Measurements from ENCODE around the gene SLCO2B1.
A peak's percentile ranks its signal among the peaks of the same experiment; 100 is the strongest.
"Not testable (repeated sequence)": the region's sequence is repeated elsewhere in the genome, so short reads cannot be mapped to it uniquely, and the experiment has no call there.

The SLCO2B1 gene

GRCh38 chr11:75150879-75151278, at the start of gene SLCO2B1:
Gene SLCO2B1, plus strand, starts transcription at chr11:75151107. Its CDS starts 275 bp downstream, at chr11:75151382.
- no peak within 1 kb of the TSS for H3K4me3 ChIP-seq (ENCODE audit: low read length)
- no peaks in the 10 kb centered on the region for H3K36me3 ChIP-seq (ENCODE audit: insufficient read depth, low read length)
- no peaks in the 10 kb centered on the region for H3K27me3 ChIP-seq (ENCODE audit: insufficient read depth, low read length)
- H3K4me1 ChIP-seq (ENCODE audit: insufficient read depth, low read length) = no peaks in the 10 kb centered on the region
- no peaks in the 10 kb centered on the region for H3K9me3 ChIP-seq (ENCODE audit: low read length)
- no peak within 1 kb of the TSS for H2AFZ ChIP-seq (ENCODE audit: low read depth, low read length)

DNA sequence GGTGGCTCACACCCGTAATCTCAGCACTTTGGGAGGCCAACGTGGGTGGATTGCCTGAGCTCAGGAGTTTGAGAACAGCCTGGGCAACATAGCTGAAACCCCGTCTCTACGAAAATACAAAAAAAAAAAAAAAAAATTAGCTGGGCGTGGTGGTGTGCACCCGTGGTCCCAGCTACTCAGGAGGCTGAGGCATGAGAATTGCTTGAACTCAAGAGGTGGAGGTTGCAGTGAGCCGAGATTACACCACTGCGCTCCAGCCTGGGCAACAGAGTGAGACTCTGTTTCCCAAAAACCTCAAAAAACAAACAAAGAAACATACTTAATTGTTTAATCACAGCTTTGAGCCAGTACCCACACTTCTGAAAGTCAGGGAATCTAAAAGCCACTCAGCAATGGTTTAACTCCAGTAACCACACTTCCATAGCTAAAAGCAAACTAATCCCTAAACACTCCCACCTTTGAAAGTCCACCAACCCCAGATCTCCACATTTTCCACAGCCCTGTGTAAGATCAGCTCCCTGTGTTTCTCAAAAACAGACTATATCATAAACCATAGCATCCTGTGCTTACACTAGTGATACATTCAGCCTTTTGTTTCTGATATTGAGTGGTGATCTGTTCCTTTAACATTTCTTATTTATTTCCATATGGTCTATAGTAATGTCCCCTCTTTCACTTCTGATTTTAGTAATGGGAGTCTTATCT, 49.3 kb upstream of the SLCO2B1 start:
- Histone ChIP-seq H3K27me3 (ENCODE audit: insufficient read depth, low read length) (no peaks in the 10 kb centered on the region), H3K4me1 (ENCODE audit: insufficient read depth, low read length) (peaks cover 7% of the 10 kb centered on the region), H3K9me3 (ENCODE audit: low read length) (no peaks in the 10 kb centered on the region), H3K36me3 (ENCODE audit: insufficient read depth, low read length) (no peaks in the 10 kb centered on the region), H3K4me3 (ENCODE audit: low read length) (no peak overlapping the region), H2AFZ (ENCODE audit: low read depth, low read length) (no peak overlapping the region)

GRCh38 chr11:75103380-75104026, 47.4 kb upstream of the SLCO2B1 start:
- Histone ChIP-seq H3K9me3 (ENCODE audit: low read length) (no peaks in the 10 kb centered on the region), H3K27me3 (ENCODE audit: insufficient read depth, low read length) (no peaks in the 10 kb centered on the region), H2AFZ (ENCODE audit: low read depth, low read length) (no peak overlapping the region), H3K4me1 (ENCODE audit: insufficient read depth, low read length) (peaks cover 7% of the 10 kb centered on the region), H3K36me3 (ENCODE audit: insufficient read depth, low read length) (no peaks in the 10 kb centered on the region), H3K4me3 (ENCODE audit: low read length) (no peak overlapping the region)

- peak overlapping the region; percentile 55 for H2AFZ ChIP-seq (ENCODE audit: low read depth, low read length)
- no peaks in the 10 kb centered on the region for H3K9me3 ChIP-seq (ENCODE audit: low read length)
- no peaks in the 10 kb centered on the region for H3K36me3 ChIP-seq (ENCODE audit: insufficient read depth, low read length)
- H3K27me3 ChIP-seq (ENCODE audit: insufficient read depth, low read length) = no peaks in the 10 kb centered on the region
- peaks cover 7% of the 10 kb centered on the region for H3K4me1 ChIP-seq (ENCODE audit: insufficient read depth, low read length)
- no peak overlapping the region for H3K4me3 ChIP-seq (ENCODE audit: low read length)
Measured at GRCh38 chr11:75105462-75105925, 45.4 kb upstream of the SLCO2B1 start.

DNA sequence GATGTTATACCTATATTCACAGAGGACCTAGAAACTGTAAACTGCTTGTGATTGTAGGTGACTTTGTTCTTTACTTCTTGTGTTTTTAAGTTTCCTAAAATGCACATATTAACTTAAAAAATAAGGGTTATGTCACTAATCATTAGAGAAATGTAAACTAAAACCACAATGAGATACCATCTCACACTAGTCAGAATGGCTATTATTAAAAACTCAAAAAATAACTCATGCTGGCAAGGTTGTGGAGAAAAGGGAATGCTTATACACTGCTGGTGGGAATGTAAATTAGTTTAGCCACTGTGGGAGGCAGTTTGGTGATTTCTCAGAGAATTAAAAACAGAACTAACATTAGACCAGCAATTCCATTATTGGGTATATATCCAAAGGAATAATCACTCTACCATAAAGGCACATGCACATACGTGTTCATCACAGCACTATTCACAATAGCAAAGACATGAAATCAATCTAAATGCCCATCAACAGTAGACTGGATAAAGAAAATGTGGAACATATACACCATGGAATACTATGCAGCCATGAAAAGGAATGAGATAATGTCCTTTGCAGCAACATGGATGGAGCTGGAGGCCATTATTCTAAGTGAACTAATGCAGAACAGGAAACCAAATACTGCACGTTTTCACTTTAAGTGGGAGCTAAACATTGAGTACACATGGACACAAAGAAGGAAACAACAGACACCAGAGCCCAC, 44.8 kb upstream of the SLCO2B1 start:
- H2AFZ ChIP-seq (ENCODE audit: low read depth, low read length) = peak overlapping the region; percentile 55
- H3K4me3 ChIP-seq (ENCODE audit: low read length); H3K36me3 ChIP-seq (ENCODE audit: insufficient read depth, low read length); H3K9me3 ChIP-seq (ENCODE audit: low read length); H3K4me1 ChIP-seq (ENCODE audit: insufficient read depth, low read length); H3K27me3 ChIP-seq (ENCODE audit: insufficient read depth, low read length): not testable (repeated sequence)

DNA sequence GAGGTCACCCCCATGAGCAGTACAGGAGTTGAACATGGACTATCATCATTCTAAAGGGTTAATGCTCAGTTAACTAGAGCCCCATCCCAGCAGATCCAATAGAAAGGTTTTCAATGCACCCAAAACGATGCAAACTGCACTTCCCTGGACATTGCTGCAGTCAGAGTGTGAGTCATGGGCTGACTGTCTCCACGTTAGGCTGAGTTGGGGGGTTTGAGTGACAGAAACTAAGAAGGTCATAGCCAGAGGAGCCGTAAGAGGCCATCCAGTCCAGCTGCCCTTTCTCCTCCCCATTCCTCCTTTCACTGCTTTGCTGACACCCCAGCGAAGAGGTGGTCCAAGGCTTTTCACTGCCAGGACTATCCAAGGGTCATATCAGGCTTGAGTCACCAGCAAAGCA, 43.7 kb upstream of the SLCO2B1 start:
- H2AFZ ChIP-seq (ENCODE audit: low read depth, low read length) = no peak overlapping the region
- H3K4me3 ChIP-seq (ENCODE audit: low read length) = no peak overlapping the region
- H3K36me3 ChIP-seq (ENCODE audit: insufficient read depth, low read length) = no peaks in the 10 kb centered on the region
- H3K4me1 ChIP-seq (ENCODE audit: insufficient read depth, low read length) = peaks cover 7% of the 10 kb centered on the region
- no peaks in the 10 kb centered on the region for H3K9me3 ChIP-seq (ENCODE audit: low read length)
- H3K27me3 ChIP-seq (ENCODE audit: insufficient read depth, low read length) = no peaks in the 10 kb centered on the region

GRCh38 chr11:75112200-75112599, 38.7 kb upstream of the SLCO2B1 start:
- Histone ChIP-seq H2AFZ (ENCODE audit: low read depth, low read length) (no peak overlapping the region), H3K4me1 (ENCODE audit: insufficient read depth, low read length) (no peaks in the 10 kb centered on the region), H3K27me3 (ENCODE audit: insufficient read depth, low read length) (no peaks in the 10 kb centered on the region), H3K36me3 (ENCODE audit: insufficient read depth, low read length) (no peaks in the 10 kb centered on the region), H3K9me3 (ENCODE audit: low read length) (no peaks in the 10 kb centered on the region), H3K4me3 (ENCODE audit: low read length) (no peak overlapping the region)

GRCh38 chr11:75113030-75113429, 37.9 kb upstream of the SLCO2B1 start:
- Histone ChIP-seq H3K36me3 (ENCODE audit: insufficient read depth, low read length) (no peaks in the 10 kb centered on the region), H3K4me1 (ENCODE audit: insufficient read depth, low read length) (no peaks in the 10 kb centered on the region), H2AFZ (ENCODE audit: low read depth, low read length) (no peak overlapping the region), H3K9me3 (ENCODE audit: low read length) (no peaks in the 10 kb centered on the region), H3K27me3 (ENCODE audit: insufficient read depth, low read length) (no peaks in the 10 kb centered on the region), H3K4me3 (ENCODE audit: low read length) (no peak overlapping the region)

DNA sequence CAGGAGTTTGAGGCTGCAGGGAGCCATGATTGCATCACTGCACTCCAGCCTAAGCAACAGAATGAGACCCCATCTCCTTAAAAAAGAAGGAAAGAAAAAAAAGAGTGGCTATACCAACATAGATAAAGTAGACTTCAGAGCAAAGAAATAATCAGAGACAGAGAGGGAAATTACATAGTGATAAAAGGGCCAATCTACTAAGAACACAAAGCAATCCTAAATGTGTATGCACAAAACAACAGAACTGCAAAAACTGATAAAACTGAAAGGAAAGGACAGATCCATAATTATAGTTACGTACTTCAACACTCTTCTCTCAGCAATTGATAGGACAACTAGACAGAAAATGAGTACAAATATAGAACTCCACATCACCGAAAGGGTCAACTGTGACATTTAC, 36.4 kb upstream of the SLCO2B1 start:
- no peak overlapping the region for H3K4me3 ChIP-seq (ENCODE audit: low read length)
- H3K27me3 ChIP-seq (ENCODE audit: insufficient read depth, low read length) = no peaks in the 10 kb centered on the region
- no peaks in the 10 kb centered on the region for H3K4me1 ChIP-seq (ENCODE audit: insufficient read depth, low read length)
- peaks cover 2% of the 10 kb centered on the region for H3K9me3 ChIP-seq (ENCODE audit: low read length)
- H3K36me3 ChIP-seq (ENCODE audit: insufficient read depth, low read length) = no peaks in the 10 kb centered on the region
- no peak overlapping the region for H2AFZ ChIP-seq (ENCODE audit: low read depth, low read length)

DNA sequence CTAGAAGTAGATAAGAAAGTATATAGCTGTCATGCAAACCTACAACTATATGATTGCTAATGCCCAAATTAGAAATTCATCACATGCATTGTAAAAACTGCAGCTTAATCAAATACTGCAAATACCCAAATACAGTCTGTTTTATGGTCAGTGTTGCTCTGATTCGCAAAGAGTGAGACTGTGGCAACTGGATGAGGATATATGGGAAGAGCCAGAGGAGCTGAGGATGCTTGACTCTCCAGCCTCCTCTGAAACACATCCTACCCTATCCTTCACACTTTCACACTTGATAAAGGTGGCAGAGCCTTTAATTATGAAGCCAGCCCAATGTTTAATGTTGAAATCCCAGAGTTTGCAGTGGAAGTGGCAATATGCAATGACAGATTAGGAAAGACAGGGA, 32.3 kb upstream of the SLCO2B1 start:
- H3K27me3 ChIP-seq (ENCODE audit: insufficient read depth, low read length) = no peaks in the 10 kb centered on the region
- no peaks in the 10 kb centered on the region for H3K4me1 ChIP-seq (ENCODE audit: insufficient read depth, low read length)
- H3K36me3 ChIP-seq (ENCODE audit: insufficient read depth, low read length) = no peaks in the 10 kb centered on the region
- no peak overlapping the region for H3K4me3 ChIP-seq (ENCODE audit: low read length)
- no peak overlapping the region for H2AFZ ChIP-seq (ENCODE audit: low read depth, low read length)
- H3K9me3 ChIP-seq (ENCODE audit: low read length) = peaks cover 2% of the 10 kb centered on the region

- Histone ChIP-seq H3K4me1 (ENCODE audit: insufficient read depth, low read length) (no peaks in the 10 kb centered on the region), H2AFZ (ENCODE audit: low read depth, low read length) (no peak overlapping the region), H3K9me3 (ENCODE audit: low read length) (no peaks in the 10 kb centered on the region), H3K36me3 (ENCODE audit: insufficient read depth, low read length) (no peaks in the 10 kb centered on the region), H3K4me3 (ENCODE audit: low read length) (no peak overlapping the region), H3K27me3 (ENCODE audit: insufficient read depth, low read length) (no peaks in the 10 kb centered on the region)
Measured at GRCh38 chr11:75126564-75126963, 24.3 kb upstream of the SLCO2B1 start.

- no peak overlapping the region for H2AFZ ChIP-seq (ENCODE audit: low read depth, low read length)
- H3K4me3 ChIP-seq (ENCODE audit: low read length) = no peak overlapping the region
- no peaks in the 10 kb centered on the region for H3K9me3 ChIP-seq (ENCODE audit: low read length)
- no peaks in the 10 kb centered on the region for H3K27me3 ChIP-seq (ENCODE audit: insufficient read depth, low read length)
- no peaks in the 10 kb centered on the region for H3K36me3 ChIP-seq (ENCODE audit: insufficient read depth, low read length)
- peaks cover 3% of the 10 kb centered on the region for H3K4me1 ChIP-seq (ENCODE audit: insufficient read depth, low read length)
Measured at GRCh38 chr11:75132080-75132479, 18.8 kb upstream of the SLCO2B1 start.

- Histone ChIP-seq H3K27me3 (ENCODE audit: insufficient read depth, low read length) (no peaks in the 10 kb centered on the region), H3K4me1 (ENCODE audit: insufficient read depth, low read length) (peaks cover 3% of the 10 kb centered on the region), H3K4me3 (ENCODE audit: low read length) (no peak overlapping the region), H3K9me3 (ENCODE audit: low read length) (no peaks in the 10 kb centered on the region), H2AFZ (ENCODE audit: low read depth, low read length) (no peak overlapping the region), H3K36me3 (ENCODE audit: insufficient read depth, low read length) (no peaks in the 10 kb centered on the region)
Measured at GRCh38 chr11:75133976-75134375, 16.9 kb upstream of the SLCO2B1 start.
